ENCODE measurements around the gene WNT6. TPM values are rescaled to one million over a fixed set of nuclear protein-coding genes. Genes with fewer than 3 reads are reported as not detected.

The WNT6 gene
- total and polyA plus RNA-seq, 2 of the 8 experiments (the other 6 are each of a cell fraction or from before 2014, with no cell fraction given) = not detected

DNA sequence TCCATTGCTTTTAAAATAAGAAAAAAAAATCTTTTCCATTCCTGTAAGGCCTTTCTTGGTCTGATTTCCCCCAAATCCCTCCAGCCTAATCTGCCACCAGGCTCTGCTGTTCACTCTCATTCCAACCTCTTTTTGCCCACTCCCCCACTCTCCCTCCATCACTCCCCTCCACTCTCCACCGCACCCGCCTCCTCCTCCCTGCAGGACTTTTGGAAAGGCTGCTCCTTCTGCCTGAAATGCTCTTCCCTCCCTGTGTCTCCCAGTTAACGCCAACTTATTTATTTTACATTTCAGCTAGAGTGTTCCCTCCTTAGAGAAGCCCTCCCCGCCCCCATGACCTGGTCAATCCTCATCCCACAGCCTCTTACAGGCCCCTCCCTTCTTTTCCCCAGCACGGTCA, 4.7 kb upstream of the WNT6 start (continued):
- no peak for TF ChIP-seq RBBP5 (IDR thresholded peaks at IDR 0.05; ENCODE audit: borderline replicate concordance, low read depth, low read length)
- TF ChIP-seq, protein P1, sequence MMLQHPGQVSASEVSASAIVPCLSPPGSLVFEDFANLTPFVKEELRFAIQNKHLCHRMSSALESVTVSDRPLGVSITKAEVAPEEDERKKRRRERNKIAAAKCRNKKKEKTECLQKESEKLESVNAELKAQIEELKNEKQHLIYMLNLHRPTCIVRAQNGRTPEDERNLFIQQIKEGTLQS (IDR thresholded peaks at IDR 0.05; ENCODE audit: insufficient read depth, low read depth, low read length) = no peak
